RWPE2 (cell line): ENCODE measurements around the gene MAD2L1.
A peak's percentile ranks its signal among the peaks of the same experiment; 100 is the strongest.

Source experiments
- ATAC-seq: fragments of 200-7000 bp; cut with Tn5 transposase; 3 replicates; pipeline ENCODE4 v1.9.1; 2021; ENCODE audit warnings: low read depth
- DNase-seq: peaks from one replicate; pipeline ENCODE4 v3.0.0-alpha.2; 2020; ENCODE audit warnings: low spot score
- H3K27ac ChIP-seq: fragments of 450-650 bp; 2 replicates; pipeline ENCODE4 v1.5.1; 2017; ENCODE audit warnings: mild to moderate bottlenecking; ENCODE audit not compliant: poor library complexity, severe bottlenecking
- H3K27me3 ChIP-seq: fragments of 250-450 bp; sonication (Bioruptor Pico); 2 replicates; pipeline ENCODE4 v1.5.1; 2021; ENCODE audit warnings: mild to moderate bottlenecking, moderate library complexity; ENCODE audit not compliant: insufficient read depth, poor library complexity, severe bottlenecking
- H3K36me3 ChIP-seq: fragments of 250-450 bp; sonication (Bioruptor Pico); 2 replicates; pipeline ENCODE4 v1.5.1; 2020; ENCODE audit warnings: low read depth, mild to moderate bottlenecking, moderate library complexity
- H3K4me1 ChIP-seq: fragments of 250-450 bp; sonication (Bioruptor Pico); 2 replicates; pipeline ENCODE4 v1.5.1; 2021; ENCODE audit warnings: mild to moderate bottlenecking, moderate library complexity; ENCODE audit not compliant: insufficient read depth, poor library complexity, severe bottlenecking
- H3K4me3 ChIP-seq: fragments of 250-450 bp; sonication (Bioruptor Pico); 2 replicates; pipeline ENCODE4 v1.5.1; 2021; ENCODE audit warnings: mild to moderate bottlenecking, moderate library complexity; ENCODE audit not compliant: severe bottlenecking
- H3K9me3 ChIP-seq: fragments of 250-450 bp; sonication (Bioruptor Pico); 2 replicates; pipeline ENCODE4 v1.5.1; 2021; ENCODE audit warnings: mild to moderate bottlenecking, moderate library complexity; ENCODE audit not compliant: severe bottlenecking
- CTCF ChIP-seq: fragments of 450-650 bp; IDR thresholded peaks from one replicate; pipeline ENCODE4 v1.5.1; 2017; ENCODE audit warnings: mild to moderate bottlenecking, moderate library complexity; ENCODE audit not compliant: poor library complexity, severe bottlenecking

The MAD2L1 gene

GRCh38 chr4:120062663-120063195, 3.9 kb downstream of the MAD2L1 start:
- H3K4me1 ChIP-seq, result peaks cover 17% of the 10 kb centered on the region

GRCh38 chr4:120059036-120059435, 7.6 kb downstream of the MAD2L1 start:
- H3K27me3 ChIP-seq, result no peaks in the 10 kb centered on the region
- peaks cover 80% of the 10 kb centered on the region for H3K36me3 ChIP-seq
- ATAC-seq (no peak), DNase-seq (no peak)
- peaks cover 3% of the 10 kb centered on the region for H3K4me1 ChIP-seq
- no peak for TF ChIP-seq CTCF
- H3K9me3 ChIP-seq, result no peaks in the 10 kb centered on the region
- no peak overlapping the region for H3K4me3 ChIP-seq
- H3K27ac ChIP-seq, result no peak overlapping the region

More at GRCh38 chr4:120062663-120063195, 3.9 kb downstream of the MAD2L1 start:
- Histone ChIP-seq H3K27me3 (no peaks in the 10 kb centered on the region), H3K27ac (no peak overlapping the region), H3K36me3 (peaks cover 78% of the 10 kb centered on the region), H3K9me3 (no peaks in the 10 kb centered on the region), H3K4me3 (no peak overlapping the region)
- TF ChIP-seq CTCF, result no peak
- no peak for ATAC-seq
- DNase-seq, result no peak

- H3K27me3 ChIP-seq, result no peaks in the 10 kb centered on the region
- peaks cover 3% of the 10 kb centered on the region for H3K4me1 ChIP-seq
- H3K9me3 ChIP-seq, result no peaks in the 10 kb centered on the region
- TF ChIP-seq CTCF, result no peak
- H3K27ac ChIP-seq, result no peak overlapping the region
- H3K36me3 ChIP-seq, result peaks cover 64% of the 10 kb centered on the region
- no peak overlapping the region for H3K4me3 ChIP-seq
- ATAC-seq (no peak; the same call in 2 of the 3 replicates), DNase-seq (no peak)
Observed at GRCh38 chr4:120057416-120057815, 9.2 kb downstream of the MAD2L1 start.

GRCh38 chr4:120056246-120056645, 10.4 kb downstream of the MAD2L1 start:
- peaks cover 3% of the 10 kb centered on the region for H3K4me1 ChIP-seq
- no peak overlapping the region for H3K27ac ChIP-seq
- DNase-seq, result no peak
- no peak for ATAC-seq
- H3K9me3 ChIP-seq, result no peaks in the 10 kb centered on the region
- no peaks in the 10 kb centered on the region for H3K27me3 ChIP-seq
- no peak overlapping the region for H3K4me3 ChIP-seq
- peaks cover 52% of the 10 kb centered on the region for H3K36me3 ChIP-seq
- peak; percentile 46 for TF ChIP-seq CTCF

GRCh38 chr4:120055795-120056194, 10.9 kb downstream of the MAD2L1 start:
- TF ChIP-seq CTCF, result no peak
- peaks cover 47% of the 10 kb centered on the region for H3K36me3 ChIP-seq
- H3K4me3 ChIP-seq, result no peak overlapping the region
- H3K27ac ChIP-seq, result no peak overlapping the region
- DNase-seq, result no peak
- no peak for ATAC-seq
- H3K9me3 ChIP-seq, result no peaks in the 10 kb centered on the region
- no peaks in the 10 kb centered on the region for H3K27me3 ChIP-seq
- peaks cover 3% of the 10 kb centered on the region for H3K4me1 ChIP-seq
